Fibroblast of mammary gland (primary cell): ENCODE data around the gene RALBP1.
"Not testable (repeated sequence)": the region's sequence is repeated elsewhere in the genome, so short reads cannot be mapped to it uniquely, and the experiment has no call there.

Experiments
- DNase-seq: peaks from one replicate; pipeline ENCODE4 v3.0.0-alpha.2; 2010; ENCODE audit warnings: low read depth
- H3K4me3 ChIP-seq: 2 replicates; pipeline ENCODE4 v1.5.1; 2011; ENCODE audit warnings: low read depth, mild to moderate bottlenecking, low read length, moderate library complexity; ENCODE audit not compliant: control insufficient read depth
- CTCF ChIP-seq: conservative IDR thresholded peaks from 2 replicates; pipeline ENCODE4 v1.5.1; 2011; ENCODE audit warnings: low read depth, low read length, inconsistent platforms; ENCODE audit not compliant: control insufficient read depth, insufficient read depth

The RALBP1 gene

GRCh38 chr18:9444549-9444948 lies 30.8 kb upstream of the RALBP1 start:
- DNase-seq = no peak
- no peak overlapping the region for H3K4me3 ChIP-seq
- no peak for TF ChIP-seq CTCF

GRCh38 chr18:9446839-9447238 lies 28.5 kb upstream of the RALBP1 start:
- TF ChIP-seq CTCF = no peak
- no peak overlapping the region for H3K4me3 ChIP-seq
- DNase-seq = no peak

- TF ChIP-seq CTCF = no peak
- DNase-seq = no peak
Measured at GRCh38 chr18:9447334-9447733, 28.0 kb upstream of the RALBP1 start.

GRCh38 chr18:9449600-9450414 lies 25.5 kb upstream of the RALBP1 start:
- DNase-seq = peak; percentile 32
- no peak for TF ChIP-seq CTCF
- H3K4me3 ChIP-seq = no peak overlapping the region

More at GRCh38 chr18:9447334-9447733, 28.0 kb upstream of the RALBP1 start:
- H3K4me3 ChIP-seq = no peak overlapping the region

GRCh38 chr18:9450920-9451319 lies 24.4 kb upstream of the RALBP1 start:
- DNase-seq, H3K4me3 ChIP-seq: not testable (repeated sequence)

- no peak for DNase-seq
- no peak overlapping the region for H3K4me3 ChIP-seq
- TF ChIP-seq CTCF = no peak
Measured at GRCh38 chr18:9453283-9453682, 22.0 kb upstream of the RALBP1 start.

GRCh38 chr18:9454061-9454703 lies 21.1 kb upstream of the RALBP1 start:
- no peak for DNase-seq
- no peak overlapping the region for H3K4me3 ChIP-seq
- no peak for TF ChIP-seq CTCF
